Coronary artery (tissue), 2 donors: ENCODE results near the gene SHROOM3.

Source experiments
- DNase-seq: peaks from one replicate; pipeline ENCODE4 v3.0.0-alpha.2; 2017; ENCODE audit warnings: low spot score
- H3K27ac ChIP-seq, 2 donors: fragments of 200-600 bp; sonication (generic); one replicate each; pipeline ENCODE4 v1.5.1; 2016 to 2019
- H3K4me3 ChIP-seq: fragments of 200-600 bp; sonication (generic); 2 replicates; pipeline ENCODE4 v1.5.1; 2016; ENCODE audit warnings: mild to moderate bottlenecking, moderate library complexity
- CTCF ChIP-seq: fragments of 200-600 bp; sonication (generic); IDR thresholded peaks from one replicate; pipeline ENCODE4 v1.5.1; 2019; ENCODE audit warnings: antibody characterized with exemption

Gene SHROOM3

GRCh38 chr4:76640353-76640910, 205.4 kb downstream of the SHROOM3 start:
- no peak for DNase-seq
- no peak for TF ChIP-seq CTCF
- no peak overlapping the region for H3K4me3 ChIP-seq
- no peak overlapping the region for H3K27ac ChIP-seq

GRCh38 chr4:76641351-76641750, 206.3 kb downstream of the SHROOM3 start:
- no peak overlapping the region for H3K27ac ChIP-seq
- no peak for TF ChIP-seq CTCF
- no peak overlapping the region for H3K4me3 ChIP-seq
- DNase-seq, result no peak

- no peak for DNase-seq
- Histone ChIP-seq H3K27ac (no peak overlapping the region), H3K4me3 (no peak overlapping the region)
- TF ChIP-seq CTCF, result no peak
Measured at GRCh38 chr4:76641758-76642157, 206.7 kb downstream of the SHROOM3 start.

GRCh38 chr4:76644831-76645485, 209.9 kb downstream of the SHROOM3 start:
- H3K4me3 ChIP-seq, result no peak overlapping the region
- no peak overlapping the region for H3K27ac ChIP-seq
- TF ChIP-seq CTCF, result no peak
- DNase-seq, result peak; percentile 29

GRCh38 chr4:76649086-76649485, 214.1 kb downstream of the SHROOM3 start:
- Histone ChIP-seq H3K4me3 (no peak overlapping the region), H3K27ac (no peak overlapping the region)
- DNase-seq, result no peak
- TF ChIP-seq CTCF, result no peak

GRCh38 chr4:76651616-76652015, 216.6 kb downstream of the SHROOM3 start:
- no peak for TF ChIP-seq CTCF
- no peak for DNase-seq
- Histone ChIP-seq H3K27ac (no peak overlapping the region), H3K4me3 (no peak overlapping the region)

- H3K4me3 ChIP-seq, result no peak overlapping the region
- DNase-seq, result no peak
- TF ChIP-seq CTCF, result no peak
- no peak overlapping the region for H3K27ac ChIP-seq
Measured at GRCh38 chr4:76652389-76652788, 217.4 kb downstream of the SHROOM3 start.
